C4-2B (cell line): ENCODE results near the gene CTIF.

Experiments used
- H3K27ac ChIP-seq: fragments of 450-650 bp; 2 replicates; pipeline ENCODE4 v1.5.1; 2017
- ZFX ChIP-seq: fragments of 450-650 bp; IDR thresholded peaks from 2 replicates; pipeline ENCODE4 v1.6.1; 2017
- TF ChIP-seq, protein P1 (sequence below): fragments of 450-650 bp; conservative IDR thresholded peaks from 2 replicates; pipeline ENCODE4 v1.5.1; 2017; ENCODE audit warnings: mild to moderate bottlenecking

Gene CTIF

DNA sequence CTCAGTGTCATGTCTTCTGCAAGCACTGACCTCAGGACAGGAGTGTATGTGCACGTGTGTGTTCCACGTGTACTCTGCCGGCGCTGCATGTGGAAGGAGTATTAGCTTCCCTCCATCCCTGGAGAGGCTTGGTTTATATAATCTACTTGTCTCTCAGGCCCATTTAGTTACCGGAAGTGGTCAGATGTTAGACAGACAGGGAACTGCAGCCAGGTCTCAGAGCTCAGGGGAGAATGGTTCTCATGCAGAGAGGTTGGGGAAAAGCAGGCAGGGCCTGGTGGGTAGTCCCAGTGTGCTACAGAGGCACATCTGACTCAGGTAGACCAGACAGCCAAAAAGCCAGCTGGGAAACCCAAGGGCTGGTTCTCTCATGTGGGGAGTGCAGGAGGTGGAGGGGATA lies 167.9 kb downstream of the CTIF start:
- TF ChIP-seq ZFX: no peak
- TF ChIP-seq, protein P1, sequence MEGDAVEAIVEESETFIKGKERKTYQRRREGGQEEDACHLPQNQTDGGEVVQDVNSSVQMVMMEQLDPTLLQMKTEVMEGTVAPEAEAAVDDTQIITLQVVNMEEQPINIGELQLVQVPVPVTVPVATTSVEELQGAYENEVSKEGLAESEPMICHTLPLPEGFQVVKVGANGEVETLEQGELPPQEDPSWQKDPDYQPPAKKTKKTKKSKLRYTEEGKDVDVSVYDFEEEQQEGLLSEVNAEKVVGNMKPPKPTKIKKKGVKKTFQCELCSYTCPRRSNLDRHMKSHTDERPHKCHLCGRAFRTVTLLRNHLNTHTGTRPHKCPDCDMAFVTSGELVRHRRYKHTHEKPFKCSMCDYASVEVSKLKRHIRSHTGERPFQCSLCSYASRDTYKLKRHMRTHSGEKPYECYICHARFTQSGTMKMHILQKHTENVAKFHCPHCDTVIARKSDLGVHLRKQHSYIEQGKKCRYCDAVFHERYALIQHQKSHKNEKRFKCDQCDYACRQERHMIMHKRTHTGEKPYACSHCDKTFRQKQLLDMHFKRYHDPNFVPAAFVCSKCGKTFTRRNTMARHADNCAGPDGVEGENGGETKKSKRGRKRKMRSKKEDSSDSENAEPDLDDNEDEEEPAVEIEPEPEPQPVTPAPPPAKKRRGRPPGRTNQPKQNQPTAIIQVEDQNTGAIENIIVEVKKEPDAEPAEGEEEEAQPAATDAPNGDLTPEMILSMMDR: no peak
- no peak overlapping the region for H3K27ac ChIP-seq

GRCh38 chr18:48707636-48708296 lies 168.9 kb downstream of the CTIF start:
- TF ChIP-seq ZFX: no peak
- TF ChIP-seq, protein P1: no peak
- H3K27ac ChIP-seq: no peak overlapping the region

DNA sequence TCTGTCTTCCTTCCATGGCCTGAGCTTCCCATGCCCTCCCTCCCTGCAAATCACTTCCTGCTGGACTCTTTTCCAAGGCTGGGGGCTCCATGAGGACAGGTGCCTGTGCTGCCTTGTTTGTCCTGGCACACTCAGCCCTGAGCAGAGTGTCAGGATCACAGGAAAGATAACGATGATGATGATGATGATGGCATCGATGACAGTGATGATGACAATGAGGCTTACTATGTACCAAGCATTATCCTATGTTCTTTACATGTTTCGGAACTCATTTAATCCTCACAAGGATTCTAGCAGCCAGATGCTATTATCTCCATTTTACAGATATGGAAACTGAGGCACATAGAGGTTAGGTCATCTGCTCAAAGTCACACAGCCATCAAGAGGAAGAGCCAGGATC lies 170.0 kb downstream of the CTIF start:
- TF ChIP-seq, protein P1: no peak
- no peak for TF ChIP-seq ZFX
- H3K27ac ChIP-seq: no peak overlapping the region

DNA sequence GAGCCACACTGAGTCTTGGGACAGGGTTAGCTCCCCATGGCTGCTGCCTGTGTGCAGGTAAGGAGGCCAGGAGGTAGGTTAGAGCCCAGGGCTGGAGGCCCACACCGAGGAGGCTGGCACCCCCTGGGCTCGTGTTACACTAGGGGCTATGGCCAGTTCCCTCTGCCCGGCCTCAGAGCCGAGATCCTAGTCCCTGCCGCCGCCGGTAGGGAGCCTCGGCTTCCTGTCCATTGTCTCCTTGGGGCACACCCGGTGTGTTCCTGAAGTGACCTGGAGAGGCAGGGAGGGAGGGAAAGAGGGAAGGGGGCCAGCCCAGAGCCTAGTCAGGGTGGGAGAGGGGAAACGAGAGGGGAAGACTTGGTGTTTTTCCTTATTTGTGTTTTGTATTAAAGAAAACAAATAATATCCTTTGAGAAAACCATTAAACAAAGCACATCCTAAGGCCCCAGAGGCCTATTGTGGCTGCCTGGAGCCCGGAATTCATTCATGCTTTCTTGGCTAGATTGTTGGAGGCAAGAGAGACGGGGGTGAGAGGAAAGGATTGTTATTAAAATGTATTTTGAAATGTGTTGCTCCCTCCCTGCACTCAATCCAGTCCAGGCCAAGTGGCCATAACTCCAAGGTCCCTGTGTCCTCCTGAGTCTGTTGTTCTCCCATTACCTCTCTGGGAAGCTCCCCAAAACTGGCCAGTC lies 170.7 kb downstream of the CTIF start:
- TF ChIP-seq, protein P1: no peak
- no peak for TF ChIP-seq ZFX
- no peak overlapping the region for H3K27ac ChIP-seq

DNA sequence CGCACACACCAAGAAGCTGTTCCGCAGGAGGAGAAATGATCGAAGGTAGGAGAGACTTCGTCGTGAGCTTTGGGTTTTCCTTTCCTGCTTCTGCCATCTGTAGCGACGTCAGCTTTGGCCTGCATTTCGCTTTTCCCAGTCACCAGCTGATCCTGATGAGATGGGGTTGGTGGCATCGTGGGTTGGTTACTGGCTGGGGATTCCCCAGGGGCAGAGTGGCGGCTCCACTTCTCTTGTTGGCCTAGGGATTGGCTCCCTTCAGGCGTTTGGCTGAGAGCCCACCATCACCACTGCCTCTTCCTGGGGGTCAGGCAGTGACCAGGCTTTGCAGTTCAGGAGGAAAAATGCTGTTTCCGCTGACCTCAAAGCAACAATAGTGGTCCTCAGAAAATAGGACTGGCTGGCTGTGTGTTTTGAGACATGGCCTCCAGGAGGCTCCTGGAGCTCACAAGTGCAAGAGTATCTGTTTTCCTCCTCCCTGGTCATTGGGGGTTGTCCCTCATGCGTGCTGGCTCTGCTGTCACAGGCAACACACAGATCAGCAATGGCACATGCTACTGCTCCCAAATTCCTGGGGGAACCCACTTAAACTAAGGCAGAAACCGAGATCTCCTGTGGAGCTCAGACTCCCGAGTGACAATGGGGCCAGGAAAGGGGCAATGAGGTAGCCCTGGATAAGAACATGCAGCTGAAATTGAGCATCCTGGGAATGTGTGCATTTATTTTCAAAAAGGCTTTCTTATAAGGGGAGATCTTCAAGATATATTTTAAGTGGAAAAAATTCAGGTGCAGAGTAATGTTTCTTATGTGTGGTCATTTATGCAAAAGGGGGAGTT lies 173.0 kb downstream of the CTIF start:
- no peak overlapping the region for H3K27ac ChIP-seq
- TF ChIP-seq, protein P1: no peak; the same call in 1 of the 2 replicates
- no peak for TF ChIP-seq ZFX

DNA sequence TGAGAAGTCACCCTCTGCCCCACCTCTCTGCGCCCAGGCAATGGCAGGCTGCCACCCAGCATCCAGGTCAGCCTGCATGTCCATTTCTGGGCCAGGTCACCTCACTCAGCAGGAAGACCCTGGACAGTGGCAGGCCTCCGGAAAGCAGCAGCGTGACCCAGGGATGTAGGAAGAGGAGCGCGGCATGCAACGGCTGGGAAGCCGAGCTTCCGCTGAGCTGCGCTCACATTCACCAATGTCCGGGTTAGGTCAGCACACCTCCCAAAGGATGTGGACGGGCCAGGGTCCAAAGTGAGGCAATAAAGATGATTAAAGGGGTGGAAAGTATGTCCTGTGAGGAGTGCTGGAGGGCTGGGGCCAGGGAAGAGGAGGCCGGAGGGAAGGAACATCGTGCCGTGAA lies 174.5 kb downstream of the CTIF start:
- no peak overlapping the region for H3K27ac ChIP-seq
- TF ChIP-seq, protein P1: no peak
- TF ChIP-seq ZFX: no peak

DNA sequence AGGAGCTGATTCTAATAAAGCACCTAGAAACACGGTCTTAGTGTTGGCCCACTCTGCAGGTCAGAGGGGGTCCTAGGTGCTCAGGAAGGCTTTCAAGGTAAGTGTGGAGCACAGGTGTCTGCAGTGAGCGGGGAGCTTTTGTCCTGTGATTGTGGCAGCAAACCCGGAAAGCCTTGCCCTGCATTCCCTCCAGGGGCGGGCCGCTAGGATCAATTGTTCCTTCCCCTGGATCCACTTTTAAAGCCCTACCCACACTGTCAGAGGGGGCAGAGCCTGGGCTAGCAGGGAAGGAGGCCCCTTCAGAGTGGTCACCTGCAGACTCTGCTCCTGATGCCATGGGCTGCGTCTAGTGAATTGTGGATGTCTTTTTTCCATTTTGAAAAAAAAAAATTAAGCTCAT lies 176.0 kb downstream of the CTIF start:
- no peak overlapping the region for H3K27ac ChIP-seq
- TF ChIP-seq, protein P1: no peak
- no peak for TF ChIP-seq ZFX
